Panc1 (cell line): ENCODE results near the gene TRIM56.

Experiments used
- POLR2AphosphoS5 ChIP-seq: IDR thresholded peaks from 2 replicates; pipeline ENCODE4 v1.6.1; 2012; ENCODE audit warnings: mild to moderate bottlenecking, low read depth, low read length, moderate library complexity
- SIN3A ChIP-seq: IDR thresholded peaks from 2 replicates; pipeline ENCODE4 v1.6.1; 2012; ENCODE audit warnings: low read depth, mild to moderate bottlenecking, low read length, moderate library complexity, borderline replicate concordance; ENCODE audit not compliant: insufficient read depth
- TCF7L2 ChIP-seq: IDR thresholded peaks from 2 replicates; pipeline ENCODE4 v1.6.1; 2011; ENCODE audit warnings: mild to moderate bottlenecking, low read depth, low read length, inconsistent platforms
- TF ChIP-seq, protein P1 (sequence below): fragments of 450-650 bp; IDR thresholded peaks from 2 replicates; pipeline ENCODE4 v1.5.1; 2017; ENCODE audit warnings: mild to moderate bottlenecking
- TF ChIP-seq, protein P2 (sequence below), 2 experiments: IDR thresholded peaks; 2 replicates each; pipeline ENCODE4 v1.6.1; 2011 to 2012; ENCODE audit warnings: low read depth in 2 of 2, control low read depth in 1 of 2, low read length in 1 of 2, mild to moderate bottlenecking in 1 of 2, moderate library complexity in 1 of 2; ENCODE audit not compliant: insufficient read depth in 1 of 2

DNA sequence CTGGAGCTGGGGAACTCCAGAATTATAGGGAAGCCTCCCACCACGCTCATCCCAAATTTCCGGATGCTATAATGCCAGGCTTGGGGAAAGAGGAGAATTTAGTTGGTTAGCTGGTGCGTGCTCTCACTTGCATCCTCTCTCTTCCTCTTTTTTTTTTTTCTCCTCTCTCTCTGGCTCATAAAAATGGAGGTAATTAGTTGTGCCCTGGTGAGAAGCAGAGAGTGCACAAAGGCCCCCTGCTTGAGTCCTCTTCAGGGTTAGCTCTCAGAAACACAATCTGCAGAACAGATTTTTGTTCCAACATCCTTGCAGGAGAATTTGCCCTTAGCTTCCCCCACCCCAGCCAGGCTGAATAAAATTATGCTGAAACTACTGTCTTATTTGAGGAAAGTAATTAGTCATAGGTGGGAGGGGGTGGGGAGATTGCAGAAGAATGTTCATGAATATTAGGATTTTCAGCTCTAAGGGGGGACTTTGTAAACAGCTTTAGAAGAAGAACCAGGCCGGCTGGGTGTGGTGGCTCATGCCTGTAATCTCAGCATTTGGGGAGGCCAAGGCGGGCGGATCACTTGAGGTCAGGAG lies 49.2 kb downstream of the TRIM56 start:
- TF ChIP-seq, protein P1, sequence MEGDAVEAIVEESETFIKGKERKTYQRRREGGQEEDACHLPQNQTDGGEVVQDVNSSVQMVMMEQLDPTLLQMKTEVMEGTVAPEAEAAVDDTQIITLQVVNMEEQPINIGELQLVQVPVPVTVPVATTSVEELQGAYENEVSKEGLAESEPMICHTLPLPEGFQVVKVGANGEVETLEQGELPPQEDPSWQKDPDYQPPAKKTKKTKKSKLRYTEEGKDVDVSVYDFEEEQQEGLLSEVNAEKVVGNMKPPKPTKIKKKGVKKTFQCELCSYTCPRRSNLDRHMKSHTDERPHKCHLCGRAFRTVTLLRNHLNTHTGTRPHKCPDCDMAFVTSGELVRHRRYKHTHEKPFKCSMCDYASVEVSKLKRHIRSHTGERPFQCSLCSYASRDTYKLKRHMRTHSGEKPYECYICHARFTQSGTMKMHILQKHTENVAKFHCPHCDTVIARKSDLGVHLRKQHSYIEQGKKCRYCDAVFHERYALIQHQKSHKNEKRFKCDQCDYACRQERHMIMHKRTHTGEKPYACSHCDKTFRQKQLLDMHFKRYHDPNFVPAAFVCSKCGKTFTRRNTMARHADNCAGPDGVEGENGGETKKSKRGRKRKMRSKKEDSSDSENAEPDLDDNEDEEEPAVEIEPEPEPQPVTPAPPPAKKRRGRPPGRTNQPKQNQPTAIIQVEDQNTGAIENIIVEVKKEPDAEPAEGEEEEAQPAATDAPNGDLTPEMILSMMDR: no peak
- TF ChIP-seq TCF7L2 (no peak), POLR2AphosphoS5 (no peak), SIN3A (no peak)
- TF ChIP-seq, protein P2, sequence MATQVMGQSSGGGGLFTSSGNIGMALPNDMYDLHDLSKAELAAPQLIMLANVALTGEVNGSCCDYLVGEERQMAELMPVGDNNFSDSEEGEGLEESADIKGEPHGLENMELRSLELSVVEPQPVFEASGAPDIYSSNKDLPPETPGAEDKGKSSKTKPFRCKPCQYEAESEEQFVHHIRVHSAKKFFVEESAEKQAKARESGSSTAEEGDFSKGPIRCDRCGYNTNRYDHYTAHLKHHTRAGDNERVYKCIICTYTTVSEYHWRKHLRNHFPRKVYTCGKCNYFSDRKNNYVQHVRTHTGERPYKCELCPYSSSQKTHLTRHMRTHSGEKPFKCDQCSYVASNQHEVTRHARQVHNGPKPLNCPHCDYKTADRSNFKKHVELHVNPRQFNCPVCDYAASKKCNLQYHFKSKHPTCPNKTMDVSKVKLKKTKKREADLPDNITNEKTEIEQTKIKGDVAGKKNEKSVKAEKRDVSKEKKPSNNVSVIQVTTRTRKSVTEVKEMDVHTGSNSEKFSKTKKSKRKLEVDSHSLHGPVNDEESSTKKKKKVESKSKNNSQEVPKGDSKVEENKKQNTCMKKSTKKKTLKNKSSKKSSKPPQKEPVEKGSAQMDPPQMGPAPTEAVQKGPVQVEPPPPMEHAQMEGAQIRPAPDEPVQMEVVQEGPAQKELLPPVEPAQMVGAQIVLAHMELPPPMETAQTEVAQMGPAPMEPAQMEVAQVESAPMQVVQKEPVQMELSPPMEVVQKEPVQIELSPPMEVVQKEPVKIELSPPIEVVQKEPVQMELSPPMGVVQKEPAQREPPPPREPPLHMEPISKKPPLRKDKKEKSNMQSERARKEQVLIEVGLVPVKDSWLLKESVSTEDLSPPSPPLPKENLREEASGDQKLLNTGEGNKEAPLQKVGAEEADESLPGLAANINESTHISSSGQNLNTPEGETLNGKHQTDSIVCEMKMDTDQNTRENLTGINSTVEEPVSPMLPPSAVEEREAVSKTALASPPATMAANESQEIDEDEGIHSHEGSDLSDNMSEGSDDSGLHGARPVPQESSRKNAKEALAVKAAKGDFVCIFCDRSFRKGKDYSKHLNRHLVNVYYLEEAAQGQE (IDR thresholded peaks at IDR 0.05; ENCODE audit: insufficient read depth in 1 of 2, low read depth in 2 of 2, low read length in 1 of 2): no peak
